GM12878 (cell line): ENCODE results near the gene PLCB2. TPM values are rescaled to one million over a fixed set of nuclear protein-coding genes. Genes with fewer than 3 reads are reported as not detected.

Experiments used
- ATAC-seq: fragments of 200-7000 bp; cut with Tn5 transposase; 3 replicates; pipeline ENCODE4 v1.9.1; 2020; ENCODE audit warnings: mild to moderate bottlenecking, moderate library complexity
- BruUV-seq: library from RNA; stranded (reverse); fragments of 400-500 nt; replicated peaks from 2 replicates; lab custom pipeline; 2021; lab: Mats Ljungman, UMichigan
- CTCF ChIA-PET: fragments of 300-600 bp; sonication (Branson Sonifier 250); formaldehyde crosslinking; extraction: SDS; loops from one replicate; lab custom pipeline; 2021; ENCODE audit warnings: inconsistent platforms; lab: Yijun Ruan, JAX
- POLR2A ChIA-PET: fragments of 350-600 bp; formaldehyde crosslinking; extraction: SDS; loops from one replicate; lab custom pipeline; 2021; ENCODE audit warnings: inconsistent platforms; lab: Charles Lee
- RAD21 ChIA-PET: fragments of 300-600 bp; sonication (Branson Sonifier 250); formaldehyde crosslinking; loops from one replicate; lab custom pipeline; 2023; ENCODE audit warnings: antibody characterized with exemption; ENCODE audit not compliant: unreplicated experiment; lab: Charles Lee
- SMC1A ChIA-PET: fragments of 300-600 bp; sonication (Branson Sonifier 250); formaldehyde crosslinking; loops from one replicate; lab custom pipeline; 2023; ENCODE audit not compliant: unreplicated experiment, uncharacterized antibody; lab: Charles Lee
- DNase-seq: peaks from one replicate; pipeline ENCODE4 v3.0.0-alpha.2; 2011; ENCODE audit warnings: low read depth, low spot score
- FAIRE-seq: peaks from 3 replicates; lab custom pipeline; 2011; peaks lifted over from hg19 to GRCh38; lab: Jason Lieb, UNC
- H2AFZ ChIP-seq: 2 replicates; pipeline ENCODE4 v1.6.0; 2011; ENCODE audit warnings: low read depth, low read length, control low read depth; ENCODE audit not compliant: control insufficient read depth
- H3K27ac ChIP-seq: 2 replicates; pipeline ENCODE4 v1.5.1; 2011; ENCODE audit warnings: control low read depth; ENCODE audit not compliant: control insufficient read depth, insufficient read depth
- H3K27me3 ChIP-seq, 2 experiments: replicated peaks in 1 of 2; 2 replicates each; pipeline versions ENCODE4 v1.6.0 to v1.6.1; 2011; ENCODE audit warnings: low read length in 1 of 2; ENCODE audit not compliant: control insufficient read depth in 2 of 2, insufficient read depth in 2 of 2
- H3K36me3 ChIP-seq, 2 experiments: 2 replicates each; pipeline ENCODE4 v1.5.1; 2011; ENCODE audit warnings: low read length in 1 of 2; ENCODE audit not compliant: control insufficient read depth in 2 of 2, insufficient read depth in 2 of 2
- H3K4me1 ChIP-seq: 2 replicates; pipeline ENCODE4 v1.6.1; 2011; ENCODE audit warnings: mild to moderate bottlenecking, low read length, moderate library complexity, mixed read lengths; ENCODE audit not compliant: control insufficient read depth, insufficient read depth
- H3K4me2 ChIP-seq: 2 replicates; pipeline ENCODE4 v1.6.0; 2011; ENCODE audit warnings: control low read depth; ENCODE audit not compliant: control insufficient read depth, insufficient read depth
- H3K4me3 ChIP-seq: fragments of 200-600 bp; sonication (generic); 2 replicates; pipeline ENCODE4 v1.5.1; 2016
- H3K79me2 ChIP-seq: 2 replicates; pipeline ENCODE4 v1.6.0; 2011; ENCODE audit warnings: low read length; ENCODE audit not compliant: control insufficient read depth, insufficient read depth
- H3K9ac ChIP-seq: 2 replicates; pipeline ENCODE4 v1.8.0; 2011; ENCODE audit warnings: low read length, control low read depth, mixed read lengths; ENCODE audit not compliant: control insufficient read depth, insufficient read depth
- H3K9me3 ChIP-seq: replicated peaks from 3 replicates; pipeline ENCODE4 v1.5.1; 2011; ENCODE audit warnings: mild to moderate bottlenecking, low read length; ENCODE audit not compliant: control insufficient read depth, insufficient read depth
- H4K20me1 ChIP-seq: 2 replicates; pipeline ENCODE4 v1.6.0; 2011; ENCODE audit not compliant: control insufficient read depth, insufficient read depth
- BHLHE40 ChIP-seq, 2 experiments: fragments of 450-650 bp in 1 of 2; IDR thresholded peaks; 2 replicates each; pipeline ENCODE4 v1.6.1; 2011 to 2017; ENCODE audit warnings: low read depth in 2 of 2, borderline replicate concordance in 1 of 2, improper control_type of control experiment in 1 of 2, low read length in 1 of 2, mild to moderate bottlenecking in 1 of 2
- BRCA1 ChIP-seq: IDR thresholded peaks from 2 replicates; pipeline ENCODE4 v1.6.1; 2011; ENCODE audit warnings: low read depth, low read length, improper control_type of control experiment
- CBX5 ChIP-seq: sonication (generic); IDR thresholded peaks from 2 replicates; pipeline ENCODE4 v1.6.1; 2016; ENCODE audit warnings: low read depth, moderate library complexity, mild to moderate bottlenecking, inconsistent platforms
- HSF1 ChIP-seq: fragments of 150-350 bp; IDR thresholded peaks from 2 replicates; pipeline ENCODE4 v1.6.1; 2014; ENCODE audit warnings: mild to moderate bottlenecking, low read depth, low read length
- NR2C1 ChIP-seq: fragments of 450-650 bp; IDR thresholded peaks from 2 replicates; pipeline ENCODE4 v1.6.1; 2017; ENCODE audit warnings: antibody characterized with exemption, mild to moderate bottlenecking, moderate library complexity
- PAX5 ChIP-seq: IDR thresholded peaks from 2 replicates; pipeline ENCODE4 v1.6.1; 2011; ENCODE audit warnings: low read depth, low read length, borderline replicate concordance
- PAX8 ChIP-seq: fragments of 450-650 bp; IDR thresholded peaks from 2 replicates; pipeline ENCODE4 v1.6.1; 2017; ENCODE audit warnings: mild to moderate bottlenecking, moderate library complexity
- PKNOX1 ChIP-seq: fragments of 450-650 bp; IDR thresholded peaks from 2 replicates; pipeline ENCODE4 v1.6.1; 2016; ENCODE audit warnings: mild to moderate bottlenecking
- POLR2AphosphoS2 ChIP-seq: IDR thresholded peaks from 2 replicates; pipeline ENCODE4 v1.6.1; 2011; ENCODE audit warnings: low read depth, mild to moderate bottlenecking, low read length, improper control_type of control experiment, moderate library complexity
- PRDM15 ChIP-seq: fragments of 450-650 bp; formaldehyde crosslinking; IDR thresholded peaks from 2 replicates; pipeline ENCODE4 v1.4.0; 2020; ENCODE audit warnings: mild to moderate bottlenecking, moderate library complexity
- RELB ChIP-seq: fragments of 450-650 bp; IDR thresholded peaks from 2 replicates; pipeline ENCODE4 v1.6.1; 2017; ENCODE audit warnings: low read depth, mild to moderate bottlenecking, moderate library complexity
- ZSCAN29 ChIP-seq: fragments of 450-650 bp; IDR thresholded peaks from 2 replicates; pipeline ENCODE4 v1.6.1; 2017; ENCODE audit warnings: mild to moderate bottlenecking, moderate library complexity
- WGBS: methylation state at CpG from one replicate; pipeline ENCODE4 v1.1.6; 2016; ENCODE audit warnings: low lambda C conversion rate; ENCODE audit not compliant: insufficient replicate concordance, insufficient coverage; ENCODE audit errors: missing lambda C conversion rate; 5-methylcytosine and 5-hydroxymethylcytosine counted together
- in situ Hi-C: fragments of 300-500 bp; cut with MboI; formaldehyde crosslinking; loops from 9 replicates; pipeline ENCODE4 v1.14.3; 2018; ENCODE audit warnings: mixed read lengths
- intact Hi-C: fragments of 100-400 bp; cut with micrococcal nuclease; formaldehyde crosslinking; loops from one replicate; pipeline ENCODE4 v1.14.2; 2022; ENCODE audit not compliant: unreplicated experiment
- polyA plus RNA-seq, 11 experiments: library from polyadenylated mRNA; depleted of rRNA in 4 of 11; unstranded in 6 of 11; stranded (reverse) in 5 of 11; fragments of >200 nt; fragmentation: Nextera tagmentation in 4 of 11; fragmentation: Illumina TruSeq in 1 of 11; extraction: Ambion mirVana in 4 of 11; extraction: Trizol in 1 of 11; gene quantifications; 1 replicate in 1 of 11; 2 replicates in 10 of 11; pipeline versions ENCODE4 v1.2.1 to v1.2.3, GENCODE V29; 2011 to 2016; ENCODE audit warnings: inconsistent platforms in 2 of 11, missing spikeins in 2 of 11, low read depth in 1 of 11
- total RNA-seq, 4 experiments: library from RNA; depleted of rRNA in 3 of 4; stranded (reverse); fragments of >200 nt in 3 of 4; fragmentation: Illumina TruSeq in 1 of 4; extraction: Trizol in 1 of 4; gene quantifications; 2 replicates each; pipeline versions ENCODE4 v1.2.1 to v1.2.3, GENCODE V29; 2013 to 2021

PLCB2 gene
- total and polyA plus RNA-seq, 10 of the 15 experiments (the other 5 are each of a cell fraction or from before 2014, with no cell fraction given), result 1.2 to 39.4 (median 10.7) TPM

- no peak for TF ChIP-seq PAX5
- no peak for TF ChIP-seq RELB
Measured at GRCh38 chr15:40338041-40338657, 30.4 kb upstream of the PLCB2 start (continued).

- TF ChIP-seq POLR2AphosphoS2, result no peak
- no peak for TF ChIP-seq ZSCAN29
- TF ChIP-seq HSF1, result no peak
- TF ChIP-seq BRCA1, result no peak
- TF ChIP-seq PAX8, result no peak
- no peak for TF ChIP-seq CBX5
- no peak for TF ChIP-seq PRDM15
- no peak for TF ChIP-seq PKNOX1
- no peak for TF ChIP-seq BHLHE40 (IDR thresholded peaks at IDR 0.05; ENCODE audit: borderline replicate concordance in 1 of 2, low read depth in 2 of 2, low read length in 1 of 2)
- TF ChIP-seq NR2C1, result no peak
- H3K9ac ChIP-seq, result no peak overlapping the region
- ATAC-seq (no peak), DNase-seq (no peak), FAIRE-seq (no peak)
- 58% methylated on average over 19 of the region's 19 CpGs for WGBS
- H3K27me3 ChIP-seq, result no peaks in the 10 kb centered on the region; a peak in 1 of 4 replicates
- H3K27ac ChIP-seq, result no peak overlapping the region
- H3K9me3 ChIP-seq, result no peaks in the 10 kb centered on the region
- H4K20me1 ChIP-seq, result no peaks in the 10 kb centered on the region
- H3K4me1 ChIP-seq, result peaks cover 9% of the 10 kb centered on the region
- H3K4me3 ChIP-seq, result no peak overlapping the region
- H3K79me2 ChIP-seq, result no peaks in the 10 kb centered on the region
- RAD21 ChIA-PET, result interaction anchor here (0.8 to 4.7 kb wide), 20 partner anchors 9 to 298 kb away, joined by 3 to 93 read pairs (median 4); partner anchors contain the start of genes INAFM2 and IVD
- BruUV-seq, result no TSS peak
- SMC1A ChIA-PET, result interaction anchor here (1.2 to 4.6 kb wide), 7 partner anchors 10 to 231 kb away, joined by 3 to 58 read pairs (median 11); partner anchors contain the start of genes INAFM2 and PLCB2
- H3K36me3 ChIP-seq, result no peaks in the 10 kb centered on the region
- intact Hi-C loops, result no loop called here
- in situ Hi-C loops, result no loop called here
- no peak overlapping the region for H2AFZ ChIP-seq
- POLR2A ChIA-PET, result interaction anchor here (1.2 kb wide), 1 partner anchor 18 kb away, joined by 4 read pairs; no protein-coding TSS in a partner anchor
- H3K4me2 ChIP-seq, result no peak overlapping the region; the same call in 1 of the 2 replicates
- CTCF ChIA-PET, result interaction anchor here (0.5 to 13.7 kb wide), 43 partner anchors 10 to 550 kb away, joined by 3 to 336 read pairs (median 4); partner anchors contain the start of genes BAHD1, INAFM2, KNSTRN and PAK6
Measured at GRCh38 chr15:40337597-40337996, 29.9 kb upstream of the PLCB2 start.
